ENCODE results near the gene ADARB2.
"Not testable (repeated sequence)": the region's sequence is repeated elsewhere in the genome, so short reads cannot be mapped to it uniquely, and the experiment has no call there.

The ADARB2 gene

DNA sequence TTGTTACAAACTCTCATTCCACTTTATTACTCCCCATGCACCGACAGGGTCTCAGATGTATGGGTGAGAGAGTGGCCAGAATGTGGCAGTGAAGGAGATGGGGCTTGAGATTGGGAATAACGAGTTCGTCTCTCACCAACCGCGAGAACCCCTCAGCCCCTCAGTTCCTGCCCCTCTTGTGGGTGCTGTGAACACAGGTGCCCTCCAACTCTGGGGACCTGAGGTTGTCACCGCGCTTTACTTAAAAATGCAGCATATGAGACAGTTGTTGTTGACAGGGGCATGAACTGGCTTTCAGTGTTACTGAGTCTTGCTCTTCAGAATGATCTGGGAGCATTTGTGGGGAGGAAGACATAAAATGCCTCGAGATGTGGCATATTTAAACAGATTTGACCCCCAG, 391.1 kb downstream of the ADARB2 start:
- TF ChIP-seq, protein P1, sequence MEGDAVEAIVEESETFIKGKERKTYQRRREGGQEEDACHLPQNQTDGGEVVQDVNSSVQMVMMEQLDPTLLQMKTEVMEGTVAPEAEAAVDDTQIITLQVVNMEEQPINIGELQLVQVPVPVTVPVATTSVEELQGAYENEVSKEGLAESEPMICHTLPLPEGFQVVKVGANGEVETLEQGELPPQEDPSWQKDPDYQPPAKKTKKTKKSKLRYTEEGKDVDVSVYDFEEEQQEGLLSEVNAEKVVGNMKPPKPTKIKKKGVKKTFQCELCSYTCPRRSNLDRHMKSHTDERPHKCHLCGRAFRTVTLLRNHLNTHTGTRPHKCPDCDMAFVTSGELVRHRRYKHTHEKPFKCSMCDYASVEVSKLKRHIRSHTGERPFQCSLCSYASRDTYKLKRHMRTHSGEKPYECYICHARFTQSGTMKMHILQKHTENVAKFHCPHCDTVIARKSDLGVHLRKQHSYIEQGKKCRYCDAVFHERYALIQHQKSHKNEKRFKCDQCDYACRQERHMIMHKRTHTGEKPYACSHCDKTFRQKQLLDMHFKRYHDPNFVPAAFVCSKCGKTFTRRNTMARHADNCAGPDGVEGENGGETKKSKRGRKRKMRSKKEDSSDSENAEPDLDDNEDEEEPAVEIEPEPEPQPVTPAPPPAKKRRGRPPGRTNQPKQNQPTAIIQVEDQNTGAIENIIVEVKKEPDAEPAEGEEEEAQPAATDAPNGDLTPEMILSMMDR (IDR thresholded peaks at IDR 0.05; ENCODE audit: borderline replicate concordance, control extremely low read depth, extremely low read depth, insufficient read depth, missing control alignments), result no peak
- DNase-seq (ENCODE audit: low spot score), result no peak
- in situ Hi-C loops (cut with MboI; ENCODE audit: low sequenced_read_pairs, unreplicated experiment), result no loop called here

GRCh38 chr10:1345368-1345767, 392.0 kb downstream of the ADARB2 start:
- in situ Hi-C loops (cut with MboI; ENCODE audit: low sequenced_read_pairs, unreplicated experiment), result no loop called here
- no peak for DNase-seq (ENCODE audit: low spot score)
- TF ChIP-seq, protein P1 (IDR thresholded peaks at IDR 0.05; ENCODE audit: borderline replicate concordance, control extremely low read depth, extremely low read depth, insufficient read depth, missing control alignments), result no peak

GRCh38 chr10:1344846-1345245, 392.5 kb downstream of the ADARB2 start:
- no peak for DNase-seq (ENCODE audit: low spot score)
- TF ChIP-seq, protein P1 (IDR thresholded peaks at IDR 0.05; ENCODE audit: borderline replicate concordance, control extremely low read depth, extremely low read depth, insufficient read depth, missing control alignments), result no peak
- in situ Hi-C loops (cut with MboI; ENCODE audit: low sequenced_read_pairs, unreplicated experiment), result no loop called here

- TF ChIP-seq, protein P1 (IDR thresholded peaks at IDR 0.05; ENCODE audit: borderline replicate concordance, control extremely low read depth, extremely low read depth, insufficient read depth, missing control alignments), result no peak
- in situ Hi-C loops (cut with MboI; ENCODE audit: low sequenced_read_pairs, unreplicated experiment), result no loop called here
- DNase-seq (ENCODE audit: low spot score), result no peak
Observed at GRCh38 chr10:1344408-1344807, 392.9 kb downstream of the ADARB2 start.

GRCh38 chr10:1343176-1343575, 394.1 kb downstream of the ADARB2 start:
- TF ChIP-seq, protein P1 (IDR thresholded peaks at IDR 0.05; ENCODE audit: borderline replicate concordance, control extremely low read depth, extremely low read depth, insufficient read depth, missing control alignments), result no peak
- DNase-seq (ENCODE audit: low spot score), result no peak
- in situ Hi-C loops (cut with MboI; ENCODE audit: low sequenced_read_pairs, unreplicated experiment), result no loop called here

DNA sequence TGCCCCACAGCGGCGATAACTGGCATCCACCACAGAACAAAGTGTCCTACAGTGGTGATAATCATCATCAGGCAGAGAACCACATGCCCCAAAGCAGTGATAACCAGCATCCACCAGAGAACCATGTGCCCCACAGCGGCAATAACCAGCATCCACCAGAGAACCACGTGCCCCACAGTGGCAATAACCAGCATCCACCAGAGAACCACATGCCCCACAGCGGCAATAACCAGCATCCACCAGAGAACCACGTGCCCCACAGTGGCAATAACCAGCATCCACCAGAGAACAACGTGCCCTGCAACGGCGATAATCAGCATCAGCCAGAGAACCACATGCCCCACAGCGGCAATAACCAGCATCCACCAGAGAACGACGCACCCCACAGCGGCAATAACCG, 396.3 kb downstream of the ADARB2 start:
- in situ Hi-C loops (cut with MboI; ENCODE audit: low sequenced_read_pairs, unreplicated experiment); DNase-seq (ENCODE audit: low spot score): not testable (repeated sequence)

DNA sequence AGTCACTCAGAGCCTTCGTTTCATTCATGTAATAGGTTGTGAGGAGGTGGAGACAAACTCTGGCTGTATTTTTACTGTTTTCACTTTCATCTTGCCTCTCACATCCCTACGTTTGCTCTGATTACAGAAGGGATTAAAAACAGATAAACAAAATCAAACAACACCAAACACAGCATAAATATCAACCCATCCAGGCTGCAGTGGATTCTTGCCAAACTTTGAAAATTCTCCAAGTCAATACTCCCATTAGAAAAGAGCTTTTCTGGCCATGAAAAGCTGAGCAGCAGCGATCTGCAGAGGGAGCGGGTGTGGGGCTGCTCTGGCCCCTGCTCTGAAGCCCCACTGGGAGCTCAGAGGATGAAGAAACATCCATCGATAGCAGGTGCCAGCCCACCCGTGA, 397.9 kb downstream of the ADARB2 start:
- TF ChIP-seq, protein P1 (IDR thresholded peaks at IDR 0.05; ENCODE audit: borderline replicate concordance, control extremely low read depth, extremely low read depth, insufficient read depth, missing control alignments), result no peak
- DNase-seq (ENCODE audit: low spot score), result no peak
- in situ Hi-C loops (cut with MboI; ENCODE audit: low sequenced_read_pairs, unreplicated experiment), result no loop called here

Measured in GM13976 (cell line).